NCI-H2107 treated with DMSO at 0.1 percent for 48 hours (cell line): ENCODE results near the gene TLCD1.
A peak's percentile ranks its signal among the peaks of the same experiment; 100 is the strongest.

Experiments used
- DNase-seq: peaks from one replicate; lab custom pipeline; 2025; ENCODE audit not compliant: unreplicated experiment; lab: John Stamatoyannopoulos, UW

Gene TLCD1

DNA sequence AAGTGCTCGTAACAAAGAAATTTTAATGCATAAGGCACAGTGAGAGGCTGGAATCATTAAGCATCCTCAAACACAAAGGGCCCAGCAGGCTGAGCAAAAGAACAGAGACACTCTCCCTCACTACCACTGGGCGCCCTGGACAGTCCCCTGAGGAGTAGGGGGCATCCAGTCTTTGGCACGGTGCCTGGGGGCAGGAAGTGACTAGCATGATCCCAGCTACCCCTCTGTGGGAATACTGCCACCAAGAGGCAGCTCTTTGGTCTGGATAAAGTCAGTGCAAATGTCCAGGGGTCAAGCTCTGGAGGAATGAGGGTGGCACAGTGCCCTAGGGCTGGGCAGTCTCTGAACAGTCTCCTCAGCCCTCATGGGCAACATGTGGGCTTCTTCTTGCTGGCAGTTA, 11.8 kb downstream of the TLCD1 start:
- no peak for DNase-seq

DNA sequence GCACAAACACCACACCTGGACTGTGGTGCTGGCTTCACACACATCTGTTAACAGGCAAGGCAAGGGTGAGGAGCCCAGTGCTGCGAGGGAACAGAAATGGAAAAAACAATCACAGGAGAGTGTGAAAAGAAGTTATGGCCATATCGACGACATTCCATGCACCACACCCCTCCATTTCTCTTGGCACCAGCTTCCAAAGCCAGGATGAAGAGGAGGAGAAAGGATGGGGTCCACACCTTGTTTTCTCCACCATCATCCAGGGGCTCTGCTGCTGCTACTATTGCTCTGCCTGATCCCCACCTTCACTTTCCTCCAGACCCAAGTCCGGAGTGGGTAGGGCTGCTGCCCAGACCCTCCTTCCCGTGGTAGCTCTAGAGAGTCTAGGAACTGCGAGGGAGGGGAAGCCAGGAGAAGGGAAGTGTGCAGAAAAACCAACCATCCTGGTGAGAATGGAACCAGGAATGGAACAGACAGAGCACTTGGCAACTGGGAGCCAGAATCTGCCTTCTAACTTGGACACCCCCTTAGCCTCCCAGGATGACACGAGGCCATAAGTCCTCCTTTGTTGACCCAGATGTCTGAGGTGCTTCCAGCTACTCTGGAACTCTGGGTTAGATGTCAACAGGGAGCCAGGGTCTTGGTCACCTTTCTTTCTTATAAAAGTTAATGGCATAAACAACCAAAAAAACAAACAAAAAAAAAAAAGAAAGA, 13.2 kb downstream of the TLCD1 start:
- DNase-seq, result no peak

DNA sequence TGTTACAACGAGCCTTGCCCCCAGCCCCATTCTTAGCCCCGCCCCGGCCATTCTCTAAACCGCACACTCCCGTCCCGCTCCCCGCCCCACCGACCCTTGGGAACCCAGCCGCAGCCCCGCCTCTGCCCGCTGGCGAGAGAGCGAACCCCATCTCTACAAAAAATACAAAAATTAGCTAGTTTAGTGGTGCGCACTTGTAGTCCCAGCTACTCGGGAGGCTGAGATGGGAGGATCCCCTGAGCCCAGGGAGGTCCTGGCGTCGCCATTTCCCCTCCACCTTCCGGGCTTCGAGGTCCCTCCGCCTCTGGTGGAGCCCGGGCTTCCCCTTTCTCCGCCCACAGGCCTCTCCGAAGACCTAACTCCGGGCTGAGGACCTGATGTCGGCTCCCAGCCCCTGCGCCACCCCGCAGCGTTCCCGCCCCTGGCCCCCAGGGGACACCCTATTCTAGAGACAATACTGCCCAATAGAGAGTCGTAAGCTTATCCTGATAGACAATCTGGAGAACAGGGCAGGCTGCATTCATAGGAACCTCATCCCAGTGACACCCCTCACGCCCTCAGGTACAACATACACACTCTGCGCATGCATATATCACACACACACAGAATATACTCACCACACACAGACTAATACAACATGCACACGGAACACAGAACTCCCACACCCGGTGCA, 13.9 kb downstream of the TLCD1 start:
- DNase-seq, result no peak

DNA sequence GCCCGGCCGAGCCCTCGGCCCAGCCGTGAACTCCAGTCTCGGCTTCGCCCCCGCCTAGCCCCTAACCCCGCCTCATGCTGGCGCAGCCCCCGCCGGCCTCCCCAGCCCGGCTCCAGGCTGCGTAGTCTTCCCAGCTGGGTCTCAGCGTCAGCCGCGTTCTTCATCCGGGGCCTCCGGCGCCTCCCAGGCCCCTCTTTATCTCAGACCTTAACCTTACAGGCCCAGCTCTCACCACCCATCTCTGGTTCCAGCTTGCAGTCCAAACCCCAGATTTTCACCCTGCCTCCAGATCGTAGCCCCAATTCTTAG, 14.4 kb downstream of the TLCD1 start, which contains the start of gene PROCA1:
Gene PROCA1, minus strand, starts transcription at position 166 of the 309 bp plus-strand sequence. CDS start 228 bp downstream, outside the sequence.
- DNase-seq, result no peak

DNA sequence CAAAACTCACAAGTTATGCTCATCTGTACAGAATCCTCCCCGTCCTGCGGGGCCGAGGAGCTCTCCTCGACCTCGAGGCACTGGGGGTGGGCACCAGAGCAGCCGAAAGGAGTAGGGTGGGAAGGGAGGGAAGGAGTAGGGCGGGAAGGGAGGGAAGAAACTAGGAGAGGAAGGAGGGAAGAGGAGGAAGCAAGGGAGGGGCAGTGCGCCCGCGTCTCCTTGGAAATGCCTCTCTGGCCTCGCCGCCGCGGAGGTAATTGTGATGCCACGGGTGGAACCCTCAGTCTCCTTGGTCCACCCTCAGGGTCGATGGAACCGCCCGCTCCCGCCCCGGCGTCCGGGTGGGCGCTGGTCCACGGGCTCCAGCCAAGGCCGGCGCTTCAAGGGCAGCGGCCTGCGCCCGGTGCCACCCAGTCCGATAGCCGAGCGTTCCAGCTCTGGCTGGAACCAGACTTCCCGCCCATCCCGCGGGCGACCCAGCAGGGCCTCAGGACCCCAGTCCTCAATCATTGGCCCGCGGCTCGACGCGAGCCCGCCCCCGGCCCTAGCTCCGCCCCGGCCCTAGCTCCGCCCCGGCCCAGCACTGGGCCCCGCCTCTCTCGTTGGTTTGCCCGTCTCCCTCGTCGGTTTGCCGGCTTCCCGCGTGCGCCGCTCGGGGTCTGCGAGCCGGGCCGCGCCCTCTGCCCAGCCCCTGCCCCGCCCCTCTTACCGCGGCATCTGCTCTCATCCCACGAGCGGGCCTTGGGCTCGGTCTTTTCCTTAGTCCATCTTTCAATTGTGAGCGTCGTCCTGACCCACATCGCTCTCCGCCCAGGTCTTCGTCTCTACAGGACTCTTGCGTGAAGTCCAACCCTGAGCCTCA, 14.9 kb downstream of the TLCD1 start:
- peak; percentile 67 for DNase-seq

DNA sequence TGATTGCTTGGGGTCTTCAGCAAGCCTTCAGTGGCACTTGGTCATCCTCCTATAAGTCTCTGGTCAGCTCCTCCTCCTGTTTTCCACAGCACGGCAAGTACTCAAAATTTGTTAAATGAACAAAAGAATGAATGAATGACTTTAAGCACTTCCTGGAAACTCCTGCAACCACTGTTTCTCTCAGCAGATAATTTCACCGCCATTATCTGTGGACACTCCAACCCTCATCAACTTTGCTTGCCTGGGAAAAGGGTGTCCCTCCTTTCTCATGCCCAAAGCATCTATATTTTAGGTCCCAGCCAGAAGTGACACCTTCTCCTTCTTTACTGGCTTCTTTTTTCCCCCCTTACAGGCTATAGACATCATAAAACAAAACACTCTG, 18.7 kb downstream of the TLCD1 start:
- no peak for DNase-seq

DNA sequence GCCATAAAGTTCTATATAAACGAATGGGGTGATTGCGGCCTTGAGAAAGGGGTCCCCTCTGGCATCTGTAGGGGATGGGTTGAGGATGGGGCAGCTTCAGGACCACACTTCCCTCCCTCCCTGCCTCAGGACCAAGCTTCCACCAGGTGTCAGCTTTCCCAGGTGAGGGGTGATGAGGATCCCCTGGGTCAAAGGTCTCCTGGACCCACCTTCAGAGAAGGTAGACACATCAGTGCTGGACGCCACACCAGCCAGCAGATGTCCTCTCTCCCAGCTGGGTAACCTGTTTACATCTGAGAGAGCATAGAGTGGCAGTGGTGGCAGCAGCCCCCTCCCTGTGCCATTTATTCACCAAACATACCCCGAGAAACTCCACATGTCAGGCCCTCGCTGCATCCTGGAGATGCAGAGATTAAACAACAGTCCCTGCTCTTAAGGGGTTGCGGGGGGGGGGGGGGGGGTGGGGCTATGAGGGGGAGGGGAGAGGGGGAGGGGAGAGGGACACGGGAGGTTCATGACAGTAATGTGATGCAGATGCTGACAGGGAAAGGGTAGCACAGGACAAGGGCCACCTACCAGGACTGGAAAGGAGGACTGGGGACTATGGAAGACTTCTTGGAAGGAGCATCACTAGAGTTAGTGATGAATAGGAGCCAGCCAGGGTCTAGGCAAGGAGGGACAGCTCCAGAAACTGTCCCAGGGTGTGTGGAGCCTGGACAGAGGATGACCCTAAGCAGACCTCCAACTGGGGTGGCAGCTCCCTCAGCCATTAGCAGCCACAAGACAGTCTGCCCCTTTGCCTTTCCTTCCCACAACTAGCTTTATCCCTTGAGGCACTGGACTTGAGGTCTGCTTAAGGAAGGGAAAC, 19.3 kb downstream of the TLCD1 start:
- DNase-seq, result no peak

DNA sequence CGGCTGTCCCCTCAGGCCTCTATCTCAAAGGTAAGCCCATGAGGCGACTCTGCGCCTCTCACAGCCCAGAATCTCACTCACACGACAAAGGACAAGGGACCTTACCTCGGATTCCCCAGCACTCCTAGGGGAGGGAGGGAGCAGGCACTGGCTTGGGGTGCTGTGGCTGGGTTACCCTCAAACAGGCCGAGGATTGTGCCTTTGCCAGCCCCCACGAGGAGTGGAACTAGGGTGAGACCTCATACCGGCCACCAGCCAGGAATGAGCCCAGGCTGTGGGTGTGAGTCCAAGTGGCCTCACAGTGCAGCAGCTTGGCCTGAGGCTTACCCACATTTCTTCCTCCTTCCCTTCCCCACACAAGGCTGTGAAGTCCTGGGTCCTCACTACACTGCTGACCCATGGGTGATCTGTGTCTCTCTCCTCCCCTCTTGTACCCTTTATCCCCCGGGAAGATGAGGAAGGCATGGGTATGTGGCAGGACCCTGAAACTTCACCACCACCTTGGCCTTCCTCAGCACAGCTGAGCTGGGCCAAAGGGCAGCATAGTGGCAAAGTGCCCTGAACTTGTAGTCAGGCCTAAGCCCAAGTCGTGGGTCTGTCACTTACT, 20.2 kb downstream of the TLCD1 start:
- DNase-seq, result no peak

DNA sequence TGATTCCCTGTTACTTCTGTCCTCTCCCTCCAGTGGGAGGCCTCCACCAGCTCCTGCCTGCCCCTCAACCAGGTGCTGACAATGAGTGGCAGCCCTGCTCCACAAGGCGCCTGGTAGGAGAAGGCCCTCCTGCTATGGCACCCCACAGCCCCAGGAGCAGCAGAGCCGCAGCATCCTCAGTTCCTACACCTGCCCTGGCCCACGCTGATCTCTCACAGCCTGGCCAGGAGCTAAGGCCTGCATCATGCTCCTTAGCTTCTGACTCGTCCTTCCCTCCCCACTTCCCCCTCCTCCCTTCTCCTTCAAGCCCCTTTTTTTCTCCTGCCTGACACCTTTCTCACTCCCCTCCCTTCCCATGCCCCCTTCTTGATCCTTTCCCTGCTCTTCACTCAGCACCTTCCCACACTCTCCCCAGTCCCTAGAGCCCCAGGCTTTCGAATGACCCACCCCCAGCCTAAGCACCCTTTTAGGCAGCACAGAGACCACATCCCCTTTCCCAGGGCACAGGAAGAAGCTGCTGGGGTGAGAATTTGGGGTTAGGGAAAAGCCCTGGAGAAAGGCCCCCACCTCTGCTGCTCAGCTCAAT, 20.9 kb downstream of the TLCD1 start:
- no peak for DNase-seq

DNA sequence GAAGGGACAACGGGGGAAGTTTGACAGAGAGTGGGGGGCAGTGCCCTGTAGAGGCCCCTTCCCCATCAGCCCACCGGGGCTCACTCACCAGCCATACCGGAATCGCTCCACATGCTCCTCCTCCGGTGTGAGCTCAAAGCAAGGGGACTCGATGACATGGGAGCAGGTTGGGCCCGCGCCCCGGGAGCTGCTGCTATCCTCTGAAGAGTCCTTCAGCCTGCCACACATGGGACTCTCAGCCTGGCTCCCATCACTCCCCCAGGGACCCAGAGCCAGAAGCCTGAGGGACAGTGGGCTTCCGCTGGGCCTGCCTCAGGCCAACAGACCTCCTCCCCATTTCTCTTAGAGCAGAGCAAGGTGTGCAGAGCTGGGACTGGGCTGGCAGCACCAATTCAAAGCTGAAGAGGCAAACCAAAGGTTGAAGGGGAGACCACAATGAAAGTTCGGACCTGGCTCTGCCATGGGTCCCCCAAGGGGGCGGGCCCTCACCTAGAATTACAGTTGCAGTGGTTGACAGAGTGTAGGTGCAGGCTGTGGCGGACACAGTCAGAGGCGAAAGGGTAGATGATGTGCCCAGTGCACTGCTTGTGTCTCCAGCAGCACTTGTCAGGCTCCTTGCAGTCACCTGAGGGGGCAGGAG, 21.7 kb downstream of the TLCD1 start:
- DNase-seq, result no peak

DNA sequence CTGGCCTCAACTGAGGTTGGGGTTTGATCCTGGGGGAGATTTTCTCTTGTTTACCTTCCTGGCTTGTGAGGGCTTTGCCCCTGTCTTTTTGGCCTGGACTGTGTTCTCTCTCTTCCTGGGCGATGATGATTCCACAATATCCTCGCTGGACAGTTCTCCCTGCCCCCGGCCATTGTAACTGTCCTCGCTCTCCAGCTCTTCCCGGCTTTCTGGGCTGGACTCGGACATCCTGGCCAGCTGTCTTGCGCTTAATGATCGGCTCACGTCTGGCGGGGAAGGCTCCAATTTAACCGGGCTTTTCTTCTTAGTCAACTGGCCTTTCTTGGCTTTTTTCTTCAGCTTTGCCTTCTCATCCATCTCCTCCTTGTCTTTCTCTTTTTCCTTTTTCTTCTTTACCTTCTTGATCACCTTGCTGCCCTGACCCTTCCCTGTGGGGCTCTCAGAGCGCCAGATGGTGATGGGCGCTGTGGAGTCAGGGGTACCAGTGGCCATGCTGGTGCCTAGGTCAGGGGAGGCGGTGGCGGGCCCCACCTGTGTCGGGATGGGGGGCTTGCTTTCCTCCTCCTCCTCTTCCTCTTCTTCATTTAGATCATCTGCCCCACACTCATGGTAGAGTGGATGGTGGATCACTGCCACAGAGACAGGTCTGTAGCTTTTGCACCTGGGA, 22.3 kb downstream of the TLCD1 start:
- DNase-seq, result no peak

DNA sequence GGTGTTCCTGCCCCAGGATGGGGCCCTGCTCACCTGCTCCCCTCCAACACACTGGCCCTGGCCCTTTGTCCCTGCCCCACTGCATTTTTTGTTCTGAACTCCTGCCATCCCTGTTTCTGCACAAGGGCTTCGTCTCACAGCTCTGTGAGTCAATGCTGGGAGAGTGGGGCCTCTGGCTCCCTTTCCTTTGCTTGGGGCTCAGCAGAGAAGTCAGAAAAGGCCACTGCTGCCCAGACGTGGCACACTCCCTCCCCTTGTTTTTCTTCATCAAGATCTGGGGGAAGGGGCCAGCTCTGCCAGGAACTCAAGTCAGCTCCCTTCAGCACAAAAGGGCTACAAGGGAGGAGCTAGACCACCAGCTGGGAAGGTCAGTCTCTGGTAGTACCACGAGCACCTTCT, 23.3 kb downstream of the TLCD1 start:
- DNase-seq, result no peak

DNA sequence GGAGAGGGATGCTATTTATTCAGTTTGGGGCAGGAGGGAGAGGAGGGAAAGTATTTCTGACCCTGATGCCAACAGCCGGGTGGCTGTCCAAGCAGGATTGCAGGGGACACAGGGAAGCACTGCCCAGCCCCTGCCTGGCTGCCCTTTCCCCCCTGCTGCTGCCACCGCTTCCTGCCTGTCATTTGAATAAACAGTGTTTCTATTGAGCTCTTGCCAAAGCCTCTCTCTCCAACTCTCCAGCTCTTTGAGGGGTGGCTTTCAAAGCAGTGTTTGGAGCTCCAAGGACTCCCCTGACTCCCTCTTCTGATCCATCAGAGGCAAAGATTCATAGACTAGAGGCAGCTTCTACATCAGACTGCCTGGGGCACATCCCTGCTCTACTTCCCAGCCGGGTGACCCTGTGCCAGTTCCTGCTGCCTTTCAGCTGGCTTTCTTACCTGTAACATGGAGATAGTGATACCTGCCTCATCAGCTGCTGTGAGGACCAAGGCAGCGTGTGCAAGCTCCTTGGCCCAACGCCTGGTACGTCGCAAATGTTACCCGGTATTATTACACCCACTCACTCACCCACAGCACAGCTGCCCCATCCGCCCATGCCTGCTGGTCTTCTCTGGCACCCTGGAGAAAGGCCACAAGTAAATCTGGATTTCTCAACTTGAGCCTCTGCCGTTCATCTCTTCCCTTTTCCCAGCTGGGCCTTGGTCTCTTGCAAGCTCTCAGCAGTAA, 23.8 kb downstream of the TLCD1 start:
- no peak for DNase-seq

DNA sequence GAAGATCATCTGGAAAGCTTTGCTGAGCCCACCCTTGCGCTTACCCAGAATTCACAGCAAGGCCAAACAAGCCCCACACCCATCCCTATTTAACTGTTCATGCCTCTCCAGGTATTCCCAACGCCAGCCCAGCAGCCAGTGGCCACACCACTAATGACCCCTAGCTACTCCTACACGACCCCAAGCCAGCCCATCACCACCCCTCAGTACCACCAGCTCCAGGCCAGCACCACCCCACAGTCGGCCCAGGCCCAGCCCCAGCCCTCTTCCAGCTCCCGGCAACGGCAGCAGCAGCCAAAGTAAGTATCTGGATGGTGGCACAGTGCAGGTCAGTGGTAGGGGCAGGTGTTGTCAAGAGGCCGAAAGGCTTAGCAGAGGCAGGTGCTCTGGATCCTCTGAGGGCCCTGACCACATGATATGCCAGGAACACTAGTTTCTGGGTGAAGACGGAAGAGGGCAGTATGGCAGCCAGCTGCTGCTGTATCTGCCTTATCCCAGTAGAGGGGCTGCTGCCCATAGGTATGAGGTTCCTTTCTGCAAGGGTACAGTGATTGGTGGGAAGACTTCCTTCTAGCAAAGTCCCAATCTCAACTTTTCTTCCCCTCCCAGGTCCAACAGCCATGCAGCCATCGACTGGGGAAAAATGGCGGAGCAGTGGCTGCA, 25.1 kb downstream of the TLCD1 start:
- DNase-seq, result no peak

DNA sequence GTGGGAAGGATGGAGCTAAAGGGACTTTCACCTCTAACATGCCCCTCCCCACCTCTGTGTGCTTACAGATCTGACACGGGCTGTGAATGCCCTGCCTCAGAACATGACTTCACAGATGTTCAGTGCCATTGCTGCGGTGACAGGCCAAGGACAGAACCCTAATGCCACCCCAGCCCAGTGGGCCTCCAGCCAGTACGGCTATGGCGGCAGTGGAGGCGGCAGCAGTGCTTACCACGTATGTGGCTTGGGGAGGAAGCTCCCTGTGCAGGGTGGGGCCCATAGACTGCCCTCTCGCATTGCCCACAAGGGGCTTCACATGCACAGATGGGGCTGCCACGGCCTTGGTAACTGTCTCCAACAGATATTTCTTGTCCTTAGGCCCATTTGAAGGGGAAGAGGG, 25.8 kb downstream of the TLCD1 start:
- no peak for DNase-seq

DNA sequence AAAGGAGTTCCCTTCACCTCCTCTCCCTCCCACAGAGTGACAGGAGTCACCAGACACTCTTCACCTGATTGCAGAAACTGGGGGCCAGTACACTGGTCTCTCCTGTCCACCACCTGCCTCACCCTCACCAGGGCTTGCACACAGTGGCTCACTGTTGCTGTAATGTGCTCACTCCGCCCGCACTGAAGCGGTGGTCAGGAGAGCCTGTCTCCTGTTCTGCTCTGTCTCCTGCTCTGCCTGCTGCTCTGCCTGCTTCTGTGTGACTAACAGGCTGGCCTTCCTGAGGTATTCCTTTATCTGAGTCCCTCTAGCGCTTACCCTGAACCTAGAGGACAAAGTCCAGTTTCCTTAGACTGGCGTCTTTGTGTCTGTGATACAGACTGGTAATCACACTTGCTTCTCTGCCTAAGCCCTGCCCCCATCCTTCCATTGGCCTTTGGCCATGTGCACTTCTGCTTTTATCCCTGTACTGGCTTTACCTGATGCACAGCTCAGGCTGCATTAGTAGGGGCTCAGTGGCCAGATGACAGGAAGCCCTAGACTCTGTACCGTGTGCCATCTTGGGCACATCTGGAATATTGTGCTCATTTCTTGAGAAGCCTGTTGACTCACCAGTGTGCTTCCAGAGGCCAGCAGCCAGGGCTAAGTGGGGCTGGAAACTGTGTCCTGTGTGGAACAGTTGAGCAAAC, 27.6 kb downstream of the TLCD1 start:
- DNase-seq, result no peak

DNA sequence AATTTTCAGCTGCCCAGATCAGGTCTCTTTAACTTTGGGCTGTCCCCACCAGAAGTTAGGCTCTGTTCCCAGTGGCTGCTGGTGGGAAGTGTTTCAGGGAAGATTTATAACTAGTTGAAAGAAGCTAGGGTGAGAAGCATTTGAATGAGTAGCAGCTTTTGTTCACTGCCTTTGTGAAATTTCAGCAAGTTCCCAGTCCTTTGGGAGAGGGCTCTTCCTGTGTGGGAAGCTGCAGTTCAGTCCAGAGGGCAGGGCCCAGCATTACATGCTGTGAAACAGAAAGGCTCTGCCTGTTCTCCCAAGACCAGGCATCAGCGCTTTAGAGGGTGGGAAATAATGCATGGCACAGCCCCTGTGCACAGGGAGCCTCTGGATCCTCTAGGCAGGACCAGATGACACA, 32.2 kb downstream of the TLCD1 start:
- no peak for DNase-seq

DNA sequence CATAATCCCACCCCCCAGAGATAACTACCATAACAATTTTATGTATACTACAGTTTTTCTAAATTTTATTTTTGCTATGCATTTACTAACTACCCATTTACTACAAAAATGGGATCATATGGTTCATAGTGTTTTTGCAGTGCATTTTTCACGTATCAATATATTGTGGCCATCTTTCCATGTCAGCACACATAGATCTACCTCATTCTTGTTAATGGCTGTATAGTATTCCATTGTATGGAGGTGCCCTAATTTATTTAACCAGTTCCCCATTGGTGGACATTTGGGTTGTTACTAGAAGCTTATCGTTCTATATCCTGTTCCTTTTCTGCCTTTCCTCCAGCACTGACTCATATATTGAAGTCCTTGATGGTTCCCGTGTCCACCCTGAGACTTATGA, 37.0 kb downstream of the TLCD1 start:
- DNase-seq, result no peak
